ENCODE measurements around the gene MGAT3. TPM values are rescaled to one million over a fixed set of nuclear protein-coding genes. Genes with fewer than 3 reads are reported as not detected.

Gene MGAT3
- total and polyA plus RNA-seq, 9 donors, result 1.7 to 9.6 (median 4.7) TPM

DNA sequence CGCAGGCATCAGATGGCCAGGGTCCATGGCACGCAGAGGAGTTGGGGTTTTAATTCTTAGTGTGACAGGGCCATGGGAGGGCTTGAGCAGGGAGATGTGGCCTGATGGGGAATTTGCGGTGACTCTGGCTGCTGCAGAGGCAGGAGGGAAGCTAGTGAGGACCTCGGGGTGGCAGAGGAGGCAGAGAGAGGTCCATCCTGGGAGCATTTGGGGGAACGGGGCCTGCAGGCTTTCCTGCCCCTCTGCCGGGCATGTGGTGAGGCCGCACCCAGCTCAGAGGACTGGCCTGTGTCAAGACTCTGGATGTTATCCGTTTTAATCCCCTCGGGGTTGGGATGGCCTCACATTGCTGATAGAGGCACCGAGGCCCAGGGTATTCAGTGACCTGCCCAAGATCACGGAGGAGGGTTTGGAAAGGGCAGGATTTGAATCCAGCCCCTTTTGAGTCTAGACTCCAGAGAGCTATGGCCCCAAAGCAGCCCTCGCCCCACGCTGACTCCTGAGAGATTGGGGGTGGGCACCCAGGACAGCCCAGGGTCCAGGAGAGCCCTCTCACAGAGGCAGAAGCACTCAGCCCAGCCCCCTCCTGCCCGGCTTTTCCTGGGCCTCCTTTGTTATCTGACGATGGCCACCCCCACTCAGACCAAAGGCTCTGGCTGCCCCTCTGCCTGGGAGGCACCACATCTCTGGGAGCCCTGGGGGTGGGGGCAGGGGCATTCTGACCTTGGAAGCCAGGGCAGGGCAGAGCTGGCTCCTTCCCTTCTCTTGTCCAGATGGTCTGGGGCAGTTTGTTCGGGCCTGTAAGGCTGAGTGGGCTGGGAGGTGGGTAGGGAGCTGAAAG is 13.9 kb downstream of the MGAT3 start:
- DNase-seq, result no peak
- Histone ChIP-seq H3K27me3 (ENCODE audit: control insufficient read depth, insufficient read depth, low read length) (no peaks in the 10 kb centered on the region), H3K36me3 (ENCODE audit: control insufficient read depth, insufficient read depth, low read length) (no peaks in the 10 kb centered on the region), H3K4me3 (ENCODE audit: low read length) (no peak overlapping the region), H3K27ac (ENCODE audit: low read length) (peak overlapping the region; percentile 32), H3K4me1 (ENCODE audit: control insufficient read depth, insufficient read depth, low read length) (peaks cover 67% of the 10 kb centered on the region), H3K9me3 (replicated peaks; ENCODE audit: control insufficient read depth, low read depth, low read length) (no peaks in the 10 kb centered on the region)
- 60% methylated on average over 13 of the region's 16 CpGs for WGBS (ENCODE audit: insufficient coverage)

DNA sequence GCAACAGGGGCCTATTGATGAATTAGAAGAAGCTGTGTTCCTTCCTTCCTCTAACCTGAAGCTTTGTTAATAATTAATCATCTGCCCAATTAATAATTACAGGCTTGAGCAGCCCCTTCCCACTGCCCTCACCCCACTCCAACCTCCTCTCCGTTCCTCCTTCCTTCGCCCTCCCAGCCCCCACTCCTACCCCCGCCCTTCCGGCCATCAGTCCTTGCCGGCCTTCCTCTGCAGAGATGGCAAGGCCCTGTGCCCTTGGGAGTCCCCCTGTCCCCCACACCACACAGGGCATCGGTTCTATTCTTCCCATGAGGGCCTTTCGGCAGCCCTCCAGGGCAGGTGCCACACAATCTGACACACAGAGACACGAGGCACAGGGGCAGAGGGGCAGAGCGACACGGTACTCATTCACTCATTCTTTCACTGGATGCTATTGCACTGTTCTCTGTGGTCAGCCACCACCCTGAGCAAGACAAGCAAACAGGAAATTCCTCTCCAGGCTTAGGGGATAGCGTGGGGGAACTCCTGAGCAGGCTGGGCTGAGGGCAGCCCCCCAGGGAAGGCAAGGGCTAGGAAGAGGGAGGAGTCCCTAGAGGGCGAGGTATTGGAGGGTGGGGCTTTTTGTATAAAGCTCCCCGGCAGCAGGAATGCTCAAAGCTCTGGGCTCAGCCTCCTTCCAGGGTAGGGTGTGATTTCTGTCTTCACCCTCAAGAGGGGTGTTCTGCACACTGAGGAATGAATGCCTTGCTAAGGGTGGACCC is 14.7 kb downstream of the MGAT3 start:
- no peak for DNase-seq
- Histone ChIP-seq H3K4me3 (ENCODE audit: low read length) (no peak overlapping the region), H3K27me3 (ENCODE audit: control insufficient read depth, insufficient read depth, low read length) (no peaks in the 10 kb centered on the region), H3K9me3 (replicated peaks; ENCODE audit: control insufficient read depth, low read depth, low read length) (no peaks in the 10 kb centered on the region), H3K36me3 (ENCODE audit: control insufficient read depth, insufficient read depth, low read length) (no peaks in the 10 kb centered on the region), H3K4me1 (ENCODE audit: control insufficient read depth, insufficient read depth, low read length) (peaks cover 70% of the 10 kb centered on the region), H3K27ac (ENCODE audit: low read length) (peak overlapping the region; percentile 38)
- WGBS (ENCODE audit: insufficient coverage), result 20% methylated on average over 7 of the region's 13 CpGs

DNA sequence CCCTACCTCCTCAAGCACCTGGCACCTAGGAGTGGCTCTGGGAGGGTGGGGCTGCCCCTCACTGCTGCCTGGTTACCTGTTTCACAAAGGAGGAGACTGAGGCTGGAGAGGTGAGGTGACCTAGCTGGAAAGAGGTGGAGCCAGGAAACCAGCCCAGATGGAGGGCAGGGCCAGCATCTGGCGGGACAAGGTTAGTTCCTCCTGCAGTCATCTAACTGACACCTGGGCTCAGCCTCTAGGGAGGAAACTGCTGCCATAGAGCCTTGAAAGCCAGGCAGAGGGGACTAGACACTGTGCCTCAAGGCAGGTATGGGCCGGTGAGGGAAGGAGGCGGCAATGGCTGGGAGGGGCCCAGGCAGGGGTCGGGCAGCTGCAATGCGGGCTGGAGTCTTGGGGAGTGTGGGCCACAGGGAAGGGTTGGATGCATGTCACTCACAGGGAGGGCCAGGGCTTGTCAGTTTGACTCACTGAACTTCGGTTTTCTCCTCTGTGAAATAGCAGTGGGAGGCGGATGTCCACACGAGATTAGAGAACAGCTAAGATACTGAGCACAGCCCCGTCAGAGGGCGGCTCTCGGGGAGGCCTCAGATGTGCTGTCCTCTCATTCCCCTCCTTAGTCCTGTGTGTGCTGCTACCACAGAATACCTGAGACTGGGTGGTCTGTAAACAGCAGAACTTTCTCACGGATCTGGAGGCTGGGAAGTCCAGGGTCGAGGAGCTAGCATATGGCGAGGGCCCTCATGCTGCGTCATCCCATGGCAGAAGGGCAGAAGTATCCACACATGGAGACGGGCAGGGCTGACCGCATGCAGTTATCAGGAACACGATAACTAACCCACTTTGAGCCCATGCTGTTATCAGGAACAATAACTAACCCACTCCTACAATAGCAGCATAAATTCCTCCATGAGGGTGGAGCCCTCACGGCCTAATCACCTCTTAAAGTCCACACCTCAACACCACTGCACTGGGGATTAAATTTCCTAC is 16.1 kb downstream of the MGAT3 start:
- 63% methylated on average over 13 of the region's 19 CpGs for WGBS (ENCODE audit: insufficient coverage)
- peak overlapping the region; percentile 29 for H3K27ac ChIP-seq (ENCODE audit: low read length)
- H3K4me1 ChIP-seq (ENCODE audit: control insufficient read depth, insufficient read depth, low read length), result peaks cover 74% of the 10 kb centered on the region
- H3K4me3 ChIP-seq (ENCODE audit: low read length), result no peak overlapping the region
- no peaks in the 10 kb centered on the region for H3K27me3 ChIP-seq (ENCODE audit: control insufficient read depth, insufficient read depth, low read length)
- no peaks in the 10 kb centered on the region for H3K9me3 ChIP-seq (replicated peaks; ENCODE audit: control insufficient read depth, low read depth, low read length)
- no peaks in the 10 kb centered on the region for H3K36me3 ChIP-seq (ENCODE audit: control insufficient read depth, insufficient read depth, low read length)
- DNase-seq, result no peak

DNA sequence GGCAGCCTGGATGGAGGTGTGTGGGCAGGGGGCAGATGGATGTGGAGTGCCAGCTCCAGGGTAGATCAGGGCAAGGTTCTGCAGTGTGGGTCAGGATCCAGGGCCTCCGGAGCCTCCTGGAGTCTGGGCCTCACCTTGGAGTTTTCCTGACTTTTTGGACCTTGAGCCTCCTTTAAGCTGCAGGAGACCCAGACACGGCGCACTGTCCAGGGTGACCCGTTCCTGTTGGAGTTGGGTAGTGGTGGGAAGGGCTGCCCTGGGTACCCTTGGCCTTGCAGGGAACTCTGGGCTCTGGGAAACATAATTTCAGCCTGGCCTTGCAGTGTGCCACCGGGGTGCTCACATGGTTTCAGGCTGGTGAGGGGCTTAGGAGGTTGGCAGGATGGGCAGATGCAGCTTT is 17.0 kb downstream of the MGAT3 start:
- H3K27ac ChIP-seq (ENCODE audit: low read length), result no peak overlapping the region
- no peak overlapping the region for H3K4me3 ChIP-seq (ENCODE audit: low read length)
- no peaks in the 10 kb centered on the region for H3K27me3 ChIP-seq (ENCODE audit: control insufficient read depth, insufficient read depth, low read length)
- no peak for DNase-seq
- peaks cover 84% of the 10 kb centered on the region for H3K4me1 ChIP-seq (ENCODE audit: control insufficient read depth, insufficient read depth, low read length)
- H3K36me3 ChIP-seq (ENCODE audit: control insufficient read depth, insufficient read depth, low read length), result no peaks in the 10 kb centered on the region
- no peaks in the 10 kb centered on the region for H3K9me3 ChIP-seq (replicated peaks; ENCODE audit: control insufficient read depth, low read depth, low read length)
- WGBS (ENCODE audit: insufficient coverage), result 91% methylated on average over 2 of the region's 5 CpGs

DNA sequence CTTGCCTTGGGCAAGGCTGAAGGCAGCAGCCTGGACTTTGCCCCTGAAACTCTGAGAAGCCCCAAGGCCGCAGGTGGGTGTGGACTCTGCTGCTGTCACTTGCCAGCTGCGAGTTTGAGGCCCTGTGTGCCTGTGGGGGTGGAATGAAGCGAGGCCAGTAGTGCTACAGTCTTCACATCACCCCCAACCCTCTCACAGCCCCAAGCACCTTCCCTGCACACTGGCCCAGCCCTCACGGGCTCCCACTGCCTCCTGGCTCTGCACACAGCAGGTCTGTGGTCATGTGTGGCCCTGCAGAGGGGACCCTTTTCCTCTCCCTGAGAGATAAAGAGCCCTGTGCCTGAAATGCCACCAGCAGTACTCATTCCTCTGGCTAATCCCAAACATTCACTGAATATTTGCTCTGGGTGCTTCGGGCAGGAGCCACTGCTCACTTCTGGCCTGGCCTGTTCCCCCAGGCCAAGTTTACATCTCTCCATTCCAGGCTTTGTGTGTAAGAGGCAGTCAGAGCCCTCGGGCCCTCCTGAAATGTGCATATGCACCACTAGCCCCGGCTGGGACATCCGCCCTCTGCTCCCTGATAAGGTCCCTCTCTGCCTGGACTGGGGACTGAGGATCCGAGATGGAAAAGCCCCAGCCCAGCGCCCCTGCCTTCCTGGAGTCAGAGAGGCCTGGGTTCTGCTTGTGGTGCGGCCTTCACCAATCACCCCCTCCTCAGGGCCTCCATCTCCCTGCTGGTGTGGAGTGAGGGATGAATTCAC is 17.7 kb downstream of the MGAT3 start:
- WGBS (ENCODE audit: insufficient coverage), result 15% methylated on average over 5 of the region's 11 CpGs
- no peak for DNase-seq
- Histone ChIP-seq H3K4me1 (ENCODE audit: control insufficient read depth, insufficient read depth, low read length) (peaks cover 84% of the 10 kb centered on the region), H3K9me3 (replicated peaks; ENCODE audit: control insufficient read depth, low read depth, low read length) (no peaks in the 10 kb centered on the region), H3K27me3 (ENCODE audit: control insufficient read depth, insufficient read depth, low read length) (no peaks in the 10 kb centered on the region), H3K36me3 (ENCODE audit: control insufficient read depth, insufficient read depth, low read length) (no peaks in the 10 kb centered on the region), H3K4me3 (ENCODE audit: low read length) (no peak overlapping the region), H3K27ac (ENCODE audit: low read length) (peak overlapping the region; percentile 75)

DNA sequence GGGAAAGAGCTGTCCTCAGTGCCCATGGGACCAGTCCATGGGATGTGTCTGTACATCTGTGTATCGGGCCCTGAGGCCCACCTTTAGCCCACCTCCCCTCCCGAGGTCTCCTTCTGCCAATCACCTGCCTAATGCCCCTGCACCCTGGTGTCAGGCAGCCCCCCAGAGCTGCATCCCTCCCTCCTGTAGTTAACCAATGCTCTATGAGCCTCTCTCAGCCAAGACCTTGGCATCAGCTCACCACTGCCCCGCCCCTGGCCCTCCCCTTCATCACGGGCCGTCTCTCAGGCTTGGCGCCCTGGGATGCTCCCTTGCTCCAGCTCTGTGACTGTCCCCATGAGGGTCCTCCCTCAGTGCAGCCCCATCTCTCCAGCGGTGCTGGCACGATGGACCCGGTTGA is 18.5 kb downstream of the MGAT3 start:
- no peaks in the 10 kb centered on the region for H3K36me3 ChIP-seq (ENCODE audit: control insufficient read depth, insufficient read depth, low read length)
- 48% methylated on average over 6 of the region's 9 CpGs for WGBS (ENCODE audit: insufficient coverage)
- H3K9me3 ChIP-seq (replicated peaks; ENCODE audit: control insufficient read depth, low read depth, low read length), result no peaks in the 10 kb centered on the region
- H3K27me3 ChIP-seq (ENCODE audit: control insufficient read depth, insufficient read depth, low read length), result no peaks in the 10 kb centered on the region
- peaks cover 76% of the 10 kb centered on the region for H3K4me1 ChIP-seq (ENCODE audit: control insufficient read depth, insufficient read depth, low read length)
- peak overlapping the region; percentile 75 for H3K27ac ChIP-seq (ENCODE audit: low read length)
- no peak for DNase-seq
- no peak overlapping the region for H3K4me3 ChIP-seq (ENCODE audit: low read length)

DNA sequence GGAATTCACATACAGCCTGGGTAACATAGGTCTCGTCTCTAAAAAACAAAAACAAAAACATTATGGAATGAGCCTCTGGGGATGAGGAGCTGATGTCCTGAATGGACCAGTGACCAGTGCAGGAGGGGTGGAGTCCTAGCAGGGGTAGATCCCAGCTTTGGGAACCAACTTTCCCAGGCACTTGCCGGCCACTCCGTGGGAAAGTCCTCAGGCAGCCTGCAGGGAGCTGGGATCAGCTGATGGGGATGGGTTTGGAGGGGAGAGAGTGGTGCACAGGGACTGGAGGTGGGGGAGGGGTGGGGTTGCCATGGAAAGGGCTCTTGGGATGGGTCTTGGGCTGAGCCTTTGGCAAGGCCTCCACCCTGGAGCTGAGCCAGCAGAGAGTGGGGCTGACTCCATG is 19.1 kb downstream of the MGAT3 start:
- 21% methylated on average over 2 of the region's 3 CpGs for WGBS (ENCODE audit: insufficient coverage)
- H3K27me3 ChIP-seq (ENCODE audit: control insufficient read depth, insufficient read depth, low read length), result no peaks in the 10 kb centered on the region
- DNase-seq, result peak; percentile 64
- H3K36me3 ChIP-seq (ENCODE audit: control insufficient read depth, insufficient read depth, low read length), result no peaks in the 10 kb centered on the region
- no peak overlapping the region for H3K4me3 ChIP-seq (ENCODE audit: low read length)
- no peaks in the 10 kb centered on the region for H3K9me3 ChIP-seq (replicated peaks; ENCODE audit: control insufficient read depth, low read depth, low read length)
- no peak overlapping the region for H3K27ac ChIP-seq (ENCODE audit: low read length)
- peaks cover 72% of the 10 kb centered on the region for H3K4me1 ChIP-seq (ENCODE audit: control insufficient read depth, insufficient read depth, low read length)

DNA sequence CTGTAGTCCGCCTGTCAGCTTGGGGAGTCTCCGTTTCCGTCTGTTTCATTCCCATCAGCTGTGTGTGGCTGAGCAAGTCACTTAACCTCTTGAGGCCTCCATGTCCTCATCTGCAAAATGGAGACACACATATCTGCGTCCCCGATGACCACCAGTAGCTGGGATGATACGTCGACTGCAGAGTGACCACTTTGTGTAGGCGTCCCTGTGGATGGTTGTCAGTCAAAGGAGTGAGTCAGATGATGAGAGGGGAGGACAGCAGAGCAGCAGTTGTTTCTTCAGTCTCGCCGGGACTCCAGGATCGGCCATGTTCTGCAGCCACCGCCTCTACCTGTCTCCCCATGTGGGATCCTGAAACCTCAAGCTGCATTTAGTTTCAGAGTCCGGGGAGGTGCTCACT is 19.9 kb downstream of the MGAT3 start:
- WGBS (ENCODE audit: insufficient coverage), result 81% methylated on average over 8 of the region's 13 CpGs
- H3K9me3 ChIP-seq (replicated peaks; ENCODE audit: control insufficient read depth, low read depth, low read length), result no peaks in the 10 kb centered on the region
- no peak for DNase-seq
- H3K4me1 ChIP-seq (ENCODE audit: control insufficient read depth, insufficient read depth, low read length), result peaks cover 65% of the 10 kb centered on the region
- H3K36me3 ChIP-seq (ENCODE audit: control insufficient read depth, insufficient read depth, low read length), result no peaks in the 10 kb centered on the region
- H3K27ac ChIP-seq (ENCODE audit: low read length), result peak overlapping the region; percentile 20
- no peak overlapping the region for H3K4me3 ChIP-seq (ENCODE audit: low read length)
- no peaks in the 10 kb centered on the region for H3K27me3 ChIP-seq (ENCODE audit: control insufficient read depth, insufficient read depth, low read length)

DNA sequence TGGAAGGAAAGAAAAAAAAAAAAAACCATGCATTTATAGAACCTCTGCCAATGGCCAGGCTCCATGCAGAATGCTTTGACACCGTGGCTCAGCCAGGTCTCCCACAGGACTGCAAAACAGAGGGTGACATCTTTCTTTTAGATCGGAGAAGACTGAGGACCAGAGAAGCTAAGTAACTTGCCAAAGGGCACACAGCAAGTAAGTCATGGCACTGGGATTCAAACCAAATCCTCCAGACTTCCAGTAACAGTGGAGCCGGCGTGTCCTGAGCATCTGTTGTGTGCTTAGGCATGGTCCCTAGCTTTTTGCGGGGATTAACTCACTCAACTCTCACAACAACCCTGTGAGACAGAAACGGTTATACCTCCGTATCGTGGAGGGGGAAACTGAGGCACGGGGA is 20.7 kb downstream of the MGAT3 start:
- H3K9me3 ChIP-seq (replicated peaks; ENCODE audit: control insufficient read depth, low read depth, low read length), result no peaks in the 10 kb centered on the region
- WGBS (ENCODE audit: insufficient coverage), result 71% methylated on average over 2 of the region's 9 CpGs
- DNase-seq, result no peak
- no peak overlapping the region for H3K27ac ChIP-seq (ENCODE audit: low read length)
- peaks cover 56% of the 10 kb centered on the region for H3K4me1 ChIP-seq (ENCODE audit: control insufficient read depth, insufficient read depth, low read length)
- no peaks in the 10 kb centered on the region for H3K27me3 ChIP-seq (ENCODE audit: control insufficient read depth, insufficient read depth, low read length)
- H3K4me3 ChIP-seq (ENCODE audit: low read length), result no peak overlapping the region
- no peaks in the 10 kb centered on the region for H3K36me3 ChIP-seq (ENCODE audit: control insufficient read depth, insufficient read depth, low read length)
